ENCODE data around the gene ZNF217. TPM values are rescaled to one million over a fixed set of nuclear protein-coding genes. Genes with fewer than 3 reads are reported as not detected.
"Not testable (repeated sequence)": the region's sequence is repeated elsewhere in the genome, so short reads cannot be mapped to it uniquely, and the experiment has no call there.

Gene ZNF217
- total and polyA plus RNA-seq, 2 experiments from 2014 or later: 4.7 to 32.4 TPM

DNA sequence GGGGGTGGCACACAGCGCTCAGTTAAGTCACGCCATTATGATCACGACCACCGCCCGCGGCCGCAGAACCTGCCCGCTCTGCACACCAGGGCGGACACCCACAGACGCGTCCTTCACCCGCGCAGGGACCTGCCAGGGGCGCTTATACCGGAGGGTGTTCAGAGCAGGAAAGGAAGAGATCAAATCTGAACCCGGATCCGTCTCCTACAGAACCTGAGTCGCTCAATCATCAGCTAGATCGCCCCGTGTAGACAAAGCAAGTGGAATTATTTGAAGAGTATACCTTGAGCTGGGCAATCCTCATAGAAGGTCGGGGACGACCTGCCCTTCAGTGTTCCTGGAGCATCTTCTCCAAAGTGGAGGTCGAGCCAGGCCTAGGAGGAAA lies 14.4 kb upstream of the ZNF217 start:
- H3K27ac ChIP-seq: peak overlapping the region; percentile 68
- TF ChIP-seq EZH2 (IDR thresholded peaks at IDR 0.05; ENCODE audit: borderline replicate concordance) (no peak), EZH2phosphoT487 (IDR thresholded peaks at IDR 0.05; ENCODE audit: low read depth, severe bottlenecking, unreplicated experiment) (no peak), CTCF (IDR thresholded peaks at IDR 0.05; ENCODE audit: poor library complexity) (no peak)
- WGBS (ENCODE audit: low lambda C conversion rate, missing lambda C conversion rate): 99% methylated on average over 23 of the region's 23 CpGs

DNA sequence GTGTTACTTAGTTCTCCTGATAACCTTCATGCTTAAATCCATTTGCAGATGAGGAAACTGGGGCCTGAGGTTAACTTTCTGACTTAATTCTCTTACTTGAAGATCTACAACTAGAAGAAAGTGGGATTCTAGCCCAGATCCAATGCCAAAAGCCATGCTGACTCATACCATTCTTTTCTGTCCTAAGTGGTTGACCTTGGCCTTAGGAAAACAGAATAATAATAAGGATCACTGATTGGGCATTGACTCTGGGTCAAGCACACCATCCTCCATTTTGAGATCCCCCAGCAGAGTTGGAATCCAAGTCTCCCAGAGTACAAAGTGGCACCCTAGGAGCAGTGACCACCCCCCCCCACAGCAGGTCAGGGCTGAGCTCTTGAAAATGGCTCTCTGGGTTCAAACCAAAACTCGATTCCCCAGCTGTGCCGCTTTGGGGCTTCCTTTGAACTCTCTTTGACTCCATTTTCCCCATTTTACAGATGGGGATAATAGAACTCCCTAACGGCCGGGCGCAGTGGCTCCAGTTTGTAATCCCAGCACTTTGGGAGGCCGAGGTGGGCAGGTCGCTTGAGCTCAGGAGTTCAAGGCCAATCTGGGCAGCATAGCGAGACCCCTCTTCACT lies 12.8 kb upstream of the ZNF217 start:
- Histone ChIP-seq H3K9me2 (replicated peaks; ENCODE audit: insufficient read depth) (no peaks in the 10 kb centered on the region), H3K4me1 (ENCODE audit: insufficient read depth) (peaks cover 28% of the 10 kb centered on the region), H4K20me1 (ENCODE audit: insufficient read depth, poor library complexity, severe bottlenecking) (no peaks in the 10 kb centered on the region), H3K79me2 (no peaks in the 10 kb centered on the region), H3K27ac (no peak overlapping the region), H3K27me3 (no peaks in the 10 kb centered on the region), H3K36me3 (replicated peaks; ENCODE audit: insufficient read depth, low read depth) (no peaks in the 10 kb centered on the region), H3K4me2 (no peak overlapping the region), H2AFZ (no peak overlapping the region), H3K9me3 (ENCODE audit: low read depth) (no peaks in the 10 kb centered on the region), H3K4me3 (no peak overlapping the region)
- DNase-seq (ENCODE audit: low spot score): no peak
- WGBS (ENCODE audit: low lambda C conversion rate, missing lambda C conversion rate): 99% methylated on average over 8 of the region's 8 CpGs
- TF ChIP-seq EZH2phosphoT487 (IDR thresholded peaks at IDR 0.05; ENCODE audit: low read depth, severe bottlenecking, unreplicated experiment): no peak
- TF ChIP-seq EZH2 (IDR thresholded peaks at IDR 0.05; ENCODE audit: borderline replicate concordance): no peak
- TF ChIP-seq CTCF (IDR thresholded peaks at IDR 0.05; ENCODE audit: poor library complexity): no peak

More for the DNA sequence above, 14.4 kb upstream of the ZNF217 start:
- Histone ChIP-seq H3K4me2 (no peak overlapping the region), H2AFZ (no peak overlapping the region), H3K9me3 (ENCODE audit: low read depth) (no peaks in the 10 kb centered on the region), H3K27me3 (no peaks in the 10 kb centered on the region), H3K36me3 (replicated peaks; ENCODE audit: insufficient read depth, low read depth) (no peaks in the 10 kb centered on the region), H3K4me1 (ENCODE audit: insufficient read depth) (peaks cover 31% of the 10 kb centered on the region), H3K9me2 (replicated peaks; ENCODE audit: insufficient read depth) (no peaks in the 10 kb centered on the region), H3K4me3 (no peak overlapping the region), H4K20me1 (ENCODE audit: insufficient read depth, poor library complexity, severe bottlenecking) (no peaks in the 10 kb centered on the region), H3K79me2 (no peaks in the 10 kb centered on the region)
- no peak for DNase-seq (ENCODE audit: low spot score)

DNA sequence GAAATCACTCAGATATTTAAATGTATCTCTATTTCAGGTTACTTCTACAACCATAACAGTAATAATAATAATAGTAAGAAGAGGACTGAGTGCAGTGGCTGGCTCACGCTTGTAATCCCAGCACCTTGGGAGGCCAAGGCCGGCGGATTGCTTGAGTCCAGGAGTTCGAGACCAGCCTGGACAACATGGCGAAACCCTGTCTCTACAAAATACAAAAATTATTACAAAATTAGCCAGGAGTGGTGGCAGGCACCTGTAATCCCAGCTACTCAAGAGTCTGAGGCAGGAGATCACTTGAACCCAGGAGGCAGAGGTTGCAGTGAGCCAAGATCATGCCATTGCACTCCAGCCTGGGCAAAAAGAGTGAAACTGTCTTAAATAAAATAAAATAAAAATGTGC lies 11.8 kb upstream of the ZNF217 start:
- DNase-seq (ENCODE audit: low spot score); H3K27me3 ChIP-seq; H3K36me3 ChIP-seq (replicated peaks; ENCODE audit: insufficient read depth, low read depth); H3K27ac ChIP-seq; H3K9me3 ChIP-seq (ENCODE audit: low read depth); H3K4me2 ChIP-seq; H3K4me3 ChIP-seq; H2AFZ ChIP-seq; H3K79me2 ChIP-seq; H3K9me2 ChIP-seq (replicated peaks; ENCODE audit: insufficient read depth); H4K20me1 ChIP-seq (ENCODE audit: insufficient read depth, poor library complexity, severe bottlenecking): not testable (repeated sequence)
- WGBS (ENCODE audit: low lambda C conversion rate, missing lambda C conversion rate): 99% methylated on average over 5 of the region's 5 CpGs
- H3K4me1 ChIP-seq (ENCODE audit: insufficient read depth): peaks cover 18% of the 10 kb centered on the region

DNA sequence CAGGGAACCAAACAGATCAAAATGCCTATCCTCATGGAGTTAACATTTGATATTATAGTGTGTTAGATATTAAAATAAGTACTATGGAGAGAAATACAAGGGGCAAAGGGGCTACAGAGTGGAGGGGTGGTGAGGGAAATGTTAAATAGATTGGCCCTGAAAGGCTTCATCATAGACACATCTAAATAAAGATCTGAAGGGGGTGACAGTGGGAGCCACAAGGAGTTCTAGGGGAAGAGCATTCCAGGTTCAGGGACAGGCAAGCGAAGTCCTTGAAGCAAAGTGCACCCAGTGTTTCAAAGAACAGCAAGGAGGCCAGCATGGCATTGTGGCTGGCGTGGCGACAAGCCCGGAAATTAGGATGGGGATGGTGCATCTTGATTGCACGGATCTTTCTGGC lies 11.2 kb upstream of the ZNF217 start:
- H3K9me3 ChIP-seq (ENCODE audit: low read depth); H4K20me1 ChIP-seq (ENCODE audit: insufficient read depth, poor library complexity, severe bottlenecking); H3K79me2 ChIP-seq; DNase-seq (ENCODE audit: low spot score); H3K9me2 ChIP-seq (replicated peaks; ENCODE audit: insufficient read depth); H3K4me2 ChIP-seq; H3K4me3 ChIP-seq; H3K36me3 ChIP-seq (replicated peaks; ENCODE audit: insufficient read depth, low read depth); H3K27ac ChIP-seq; H2AFZ ChIP-seq; H3K27me3 ChIP-seq: not testable (repeated sequence)
- 95% methylated on average over 3 of the region's 5 CpGs for WGBS (ENCODE audit: low lambda C conversion rate, missing lambda C conversion rate)
- peaks cover 13% of the 10 kb centered on the region for H3K4me1 ChIP-seq (ENCODE audit: insufficient read depth)

Measured in hepatocyte (in vitro differentiated cells).